HG02938 (cell line): ENCODE results near the gene GEMIN5.
"Not testable (repeated sequence)": the region's sequence is repeated elsewhere in the genome, so short reads cannot be mapped to it uniquely, and the experiment has no call there.

Experiments used
- ATAC-seq: cut with Tn5 transposase; IDR thresholded peaks from one replicate; pipeline ENCODE4 v1.9.1; 2021; ENCODE audit warnings: mild to moderate bottlenecking, moderate library complexity; ENCODE audit not compliant: unreplicated experiment

GEMIN5 gene

GRCh38 chr5:154940772-154941620 lies 3.0 kb upstream of the GEMIN5 start, which contains the start of gene MRPL22:
Gene MRPL22, plus strand, starts transcription at chr5:154941073. Its CDS starts 38 bp downstream, at chr5:154941111.
- ATAC-seq = peak; percentile 41

GRCh38 chr5:154940375-154940771 lies 2.4 kb upstream of the GEMIN5 start:
- no peak for ATAC-seq

- not testable (repeated sequence) for ATAC-seq
Observed at GRCh38 chr5:154939387-154939786, 1.4 kb upstream of the GEMIN5 start.

- ATAC-seq = no peak
Observed at GRCh38 chr5:154937186-154937717, 759 bp downstream of the GEMIN5 start.

GRCh38 chr5:154934881-154935280 lies 3.1 kb downstream of the GEMIN5 start:
- ATAC-seq = no peak

GRCh38 chr5:154933537-154933936 lies 4.5 kb downstream of the GEMIN5 start:
- ATAC-seq = no peak

- ATAC-seq = no peak
Observed at GRCh38 chr5:154923441-154924430, 14.3 kb downstream of the GEMIN5 start.

GRCh38 chr5:154917757-154918156 lies 20.3 kb downstream of the GEMIN5 start:
- no peak for ATAC-seq

GRCh38 chr5:154916874-154917273 lies 21.1 kb downstream of the GEMIN5 start:
- ATAC-seq = no peak

GRCh38 chr5:154905601-154906000 lies 32.4 kb downstream of the GEMIN5 start:
- ATAC-seq = not testable (repeated sequence)

- no peak for ATAC-seq
Observed at GRCh38 chr5:154901913-154902312, 36.1 kb downstream of the GEMIN5 start.

- ATAC-seq = no peak
Observed at GRCh38 chr5:154901276-154901675, 36.7 kb downstream of the GEMIN5 start.

- no peak for ATAC-seq
Observed at GRCh38 chr5:154900066-154900465, 37.9 kb downstream of the GEMIN5 start.

GRCh38 chr5:154899151-154899816 lies 38.7 kb downstream of the GEMIN5 start:
- ATAC-seq = no peak

GRCh38 chr5:154898210-154898609 lies 39.8 kb downstream of the GEMIN5 start:
- no peak for ATAC-seq

- ATAC-seq = no peak
Observed at GRCh38 chr5:154896562-154897165, 41.3 kb downstream of the GEMIN5 start.

- ATAC-seq = no peak
Observed at GRCh38 chr5:154895606-154896561, 42.1 kb downstream of the GEMIN5 start.

- no peak for ATAC-seq
Observed at GRCh38 chr5:154893381-154893780, 44.6 kb downstream of the GEMIN5 start.

- ATAC-seq = no peak
Observed at GRCh38 chr5:154892369-154892771, 45.6 kb downstream of the GEMIN5 start.
